H9 (cell line): Measurements from ENCODE around the gene UVRAG. TPM values are rescaled to one million over a fixed set of nuclear protein-coding genes. Genes with fewer than 3 reads are reported as not detected.

Experiments used
- DNase-seq: peaks from one replicate; pipeline ENCODE4 v3.0.0-alpha.2; 2017
- H2AFZ ChIP-seq: one replicate; pipeline ENCODE4 v1.6.1; 2013; ENCODE audit warnings: mild to moderate bottlenecking, low read length, control low read depth, moderate library complexity
- H2AK5ac ChIP-seq: 2 replicates; pipeline ENCODE4 v1.6.1; 2013; ENCODE audit warnings: low read length, control low read depth, mixed read lengths; ENCODE audit not compliant: insufficient read length
- H2BK120ac ChIP-seq: one replicate; pipeline ENCODE4 v1.6.1; 2013; ENCODE audit warnings: low read depth, mild to moderate bottlenecking, low read length, control low read depth, inconsistent platforms; ENCODE audit not compliant: poor library complexity, severe bottlenecking
- H2BK12ac ChIP-seq: 2 replicates; pipeline ENCODE4 v1.6.1; 2013; ENCODE audit warnings: low read length, control low read depth, mixed read lengths, low read depth; ENCODE audit not compliant: insufficient read length
- H2BK15ac ChIP-seq: 2 replicates; pipeline ENCODE4 v1.6.1; 2013; ENCODE audit warnings: low read depth, low read length, control low read depth
- H2BK20ac ChIP-seq: one replicate; pipeline ENCODE4 v1.6.1; 2013; ENCODE audit warnings: low read depth, mild to moderate bottlenecking, low read length, control low read depth, inconsistent platforms; ENCODE audit not compliant: poor library complexity, severe bottlenecking
- H2BK5ac ChIP-seq: 2 replicates; pipeline ENCODE4 v1.6.1; 2013; ENCODE audit warnings: low read length, control low read depth, mixed read lengths; ENCODE audit not compliant: insufficient read length
- H3K14ac ChIP-seq: 2 replicates; pipeline ENCODE4 v1.6.1; 2013; ENCODE audit warnings: low read length, control low read depth; ENCODE audit not compliant: insufficient read depth
- H3K18ac ChIP-seq: 2 replicates; pipeline ENCODE4 v1.6.1; 2013; ENCODE audit warnings: low read depth, mild to moderate bottlenecking, mixed read lengths, low read length, control low read depth; ENCODE audit not compliant: insufficient read length
- H3K23ac ChIP-seq: 2 replicates; pipeline ENCODE4 v1.6.1; 2013; ENCODE audit warnings: low read length, control low read depth, mixed read lengths, low read depth; ENCODE audit not compliant: insufficient read length
- H3K23me2 ChIP-seq: 2 replicates; pipeline ENCODE4 v1.6.1; 2013; ENCODE audit warnings: low read depth, mild to moderate bottlenecking, mixed read lengths, low read length, control low read depth; ENCODE audit not compliant: insufficient read length, poor library complexity, severe bottlenecking
- H3K27ac ChIP-seq: 2 replicates; pipeline ENCODE4 v1.5.1; 2013; ENCODE audit warnings: low read length, control low read depth, mixed read lengths, low read depth; ENCODE audit not compliant: insufficient read length
- H3K27me3 ChIP-seq: 2 replicates; pipeline ENCODE4 v1.6.1; 2013; ENCODE audit warnings: low read length, control low read depth, inconsistent platforms; ENCODE audit not compliant: insufficient read depth
- H3K4ac ChIP-seq: 2 replicates; pipeline ENCODE4 v1.6.1; 2013; ENCODE audit warnings: low read depth, mild to moderate bottlenecking, control low read depth, inconsistent platforms, low read length, moderate library complexity
- H3K4me1 ChIP-seq: 2 replicates; pipeline ENCODE4 v1.6.1; 2013; ENCODE audit warnings: low read length, control low read depth, inconsistent platforms; ENCODE audit not compliant: insufficient read depth
- H3K4me2 ChIP-seq: 2 replicates; pipeline ENCODE4 v1.6.1; 2013; ENCODE audit warnings: low read length, control low read depth, mixed read lengths; ENCODE audit not compliant: insufficient read length, insufficient read depth
- H3K56ac ChIP-seq: 2 replicates; pipeline ENCODE4 v1.6.1; 2013; ENCODE audit warnings: low read depth, mild to moderate bottlenecking, mixed read lengths, low read length, control low read depth; ENCODE audit not compliant: insufficient read length
- H3K79me1 ChIP-seq: 2 replicates; pipeline ENCODE4 v1.6.1; 2013; ENCODE audit warnings: low read depth, mild to moderate bottlenecking, moderate library complexity, low read length, control low read depth, inconsistent platforms; ENCODE audit not compliant: insufficient read depth, poor library complexity, severe bottlenecking
- H3K79me2 ChIP-seq: 2 replicates; pipeline ENCODE4 v1.6.1; 2013; ENCODE audit warnings: low read length, control low read depth, inconsistent platforms; ENCODE audit not compliant: insufficient read depth
- H3K9ac ChIP-seq: 2 replicates; pipeline ENCODE4 v1.6.1; 2013; ENCODE audit warnings: low read length, control low read depth, mixed read lengths; ENCODE audit not compliant: insufficient read length; ENCODE audit errors: extremely low read depth
- H3K9me3 ChIP-seq: one replicate; pipeline ENCODE4 v1.6.1; 2013; ENCODE audit warnings: low read depth, low read length, inconsistent platforms; ENCODE audit not compliant: control insufficient read depth
- H3T11ph ChIP-seq: one replicate; pipeline ENCODE4 v1.6.1; 2013; ENCODE audit warnings: mild to moderate bottlenecking, low read length, control low read depth, inconsistent platforms
- H4K20me1 ChIP-seq: one replicate; pipeline ENCODE4 v1.6.1; 2013; ENCODE audit not compliant: control insufficient read depth, insufficient read length, insufficient read depth
- H4K5ac ChIP-seq: 2 replicates; pipeline ENCODE4 v1.6.1; 2013; ENCODE audit warnings: low read depth, mild to moderate bottlenecking, mixed read lengths, low read length, control low read depth; ENCODE audit not compliant: insufficient read length
- H4K8ac ChIP-seq: replicated peaks from 2 replicates; pipeline ENCODE4 v1.6.1; 2013; ENCODE audit warnings: low read length, control low read depth, mixed read lengths, low read depth; ENCODE audit not compliant: insufficient read length
- H4K91ac ChIP-seq: 2 replicates; pipeline ENCODE4 v1.6.1; 2013; ENCODE audit warnings: low read depth, mild to moderate bottlenecking, moderate library complexity, mixed read lengths, low read length, control low read depth; ENCODE audit not compliant: insufficient read length
- H3K27ac Mint-ChIP-seq, 3 experiments: 2 replicates in 2 of 3; 3 replicates in 1 of 3; pipeline ENCODE4 v1.8.0; 2020 to 2021; ENCODE audit warnings: mixed read lengths in 3 of 3, mild to moderate bottlenecking in 1 of 3, moderate library complexity in 1 of 3
- H3K27me3 Mint-ChIP-seq: 2 replicates; pipeline ENCODE4 v1.8.0; 2021; ENCODE audit warnings: low read depth, mild to moderate bottlenecking, moderate library complexity, mixed read lengths
- H3K36me3 Mint-ChIP-seq, 3 experiments: 2 replicates in 2 of 3; 3 replicates in 1 of 3; pipeline ENCODE4 v1.8.0; 2020 to 2021; ENCODE audit warnings: low read depth in 3 of 3, mixed read lengths in 3 of 3; ENCODE audit not compliant: insufficient read depth in 1 of 3
- H3K4me1 Mint-ChIP-seq, 2 experiments: 2 replicates each; pipeline ENCODE4 v1.8.0; 2020; ENCODE audit warnings: mixed read lengths in 2 of 2
- H3K4me3 Mint-ChIP-seq, 2 experiments: 2 replicates in 1 of 2; 3 replicates in 1 of 2; pipeline ENCODE4 v1.8.0; 2020 to 2021; ENCODE audit warnings: mild to moderate bottlenecking in 2 of 2, mixed read lengths in 2 of 2, moderate library complexity in 1 of 2
- H3K9me3 Mint-ChIP-seq, 2 experiments: 2 replicates in 1 of 2; 3 replicates in 1 of 2; pipeline ENCODE4 v1.8.0; 2020; ENCODE audit warnings: mild to moderate bottlenecking in 2 of 2, mixed read lengths in 2 of 2, moderate library complexity in 1 of 2
- CTCF ChIP-seq: fragments of 200-600 bp; sonication (generic); conservative IDR thresholded peaks from 3 replicates; pipeline ENCODE4 v1.8.0; 2021; ENCODE audit warnings: antibody characterized with exemption, mild to moderate bottlenecking
- WGBS: extraction: QIAGEN DNeasy Blood & Tissue Kit; methylation state at CpG from one replicate; pipeline ENCODE4 v1.1.7; 2013; ENCODE audit warnings: missing lambda C conversion rate, low lambda C conversion rate, mixed read lengths; ENCODE audit not compliant: insufficient read length; ENCODE audit errors: extremely low coverage; 5-methylcytosine and 5-hydroxymethylcytosine counted together
- total RNA-seq: library from RNA; stranded (reverse); gene quantifications from 2 replicates; pipeline ENCODE4 v1.2.1, GENCODE V29; 2021

The UVRAG gene
- total RNA-seq, 1 experiment from 2014 or later: 18.5 TPM

GRCh38 chr11:75822541-75822940 is 7.5 kb downstream of the UVRAG start:
- no peak overlapping the region for H2BK12ac ChIP-seq
- no peak overlapping the region for H3K23ac ChIP-seq
- no peak overlapping the region for H3T11ph ChIP-seq
- Mint-ChIP-seq H3K4me3 (no peak overlapping the region), H3K27ac (no peak overlapping the region), H3K4me1 (peaks cover 5 to 7% of the 10 kb centered on the region in 2 experiments; a peak in 3 of 4 replicates), H3K9me3 (no peaks in the 10 kb centered on the region), H3K27me3 (no peaks in the 10 kb centered on the region), H3K36me3 (peaks cover 0 to 1% (median 0%) of the 10 kb centered on the region in 3 experiments; a peak in 2 of 7 replicates)
- no peaks in the 10 kb centered on the region for H3K27me3 ChIP-seq
- DNase-seq: no peak
- no peaks in the 10 kb centered on the region for H3K79me1 ChIP-seq
- H3K4ac ChIP-seq: no peak overlapping the region
- H4K5ac ChIP-seq: no peak overlapping the region
- H4K91ac ChIP-seq: no peak overlapping the region
- no peak overlapping the region for H4K8ac ChIP-seq
- H3K79me2 ChIP-seq: peaks cover 2% of the 10 kb centered on the region; the same call in 1 of the 2 replicates
- H2AFZ ChIP-seq: no peak overlapping the region
- WGBS: no CpG with 5 or more reads among the region's 3 CpGs
- H3K23me2 ChIP-seq: no peaks in the 10 kb centered on the region
- no peak overlapping the region for H2AK5ac ChIP-seq
- no peaks in the 10 kb centered on the region for H4K20me1 ChIP-seq
- H3K27ac ChIP-seq: no peak overlapping the region
- no peak overlapping the region for H3K18ac ChIP-seq
- H3K9ac ChIP-seq: no peak overlapping the region
- no peak overlapping the region for H3K56ac ChIP-seq
- H3K9me3 ChIP-seq: no peaks in the 10 kb centered on the region
- no peak overlapping the region for H2BK20ac ChIP-seq
- no peak overlapping the region for H2BK15ac ChIP-seq
- H2BK120ac ChIP-seq: no peak overlapping the region
- TF ChIP-seq CTCF: no peak
- no peak overlapping the region for H3K14ac ChIP-seq
- no peak overlapping the region for H3K4me2 ChIP-seq
- no peaks in the 10 kb centered on the region for H3K4me1 ChIP-seq
- no peak overlapping the region for H2BK5ac ChIP-seq
